WI38 (cell line): ENCODE measurements around the gene WASHC4.

ENCODE experiments used
- H3K4me3 ChIP-seq: 2 replicates; pipeline ENCODE4 v1.5.1; 2011; ENCODE audit warnings: low read depth, mild to moderate bottlenecking, control low read depth, low read length
- TF ChIP-seq, protein P1 (sequence below): IDR thresholded peaks from 2 replicates; pipeline ENCODE4 v1.5.1; 2012; ENCODE audit warnings: low read depth, mild to moderate bottlenecking, control low read depth, low read length

WASHC4 gene

DNA sequence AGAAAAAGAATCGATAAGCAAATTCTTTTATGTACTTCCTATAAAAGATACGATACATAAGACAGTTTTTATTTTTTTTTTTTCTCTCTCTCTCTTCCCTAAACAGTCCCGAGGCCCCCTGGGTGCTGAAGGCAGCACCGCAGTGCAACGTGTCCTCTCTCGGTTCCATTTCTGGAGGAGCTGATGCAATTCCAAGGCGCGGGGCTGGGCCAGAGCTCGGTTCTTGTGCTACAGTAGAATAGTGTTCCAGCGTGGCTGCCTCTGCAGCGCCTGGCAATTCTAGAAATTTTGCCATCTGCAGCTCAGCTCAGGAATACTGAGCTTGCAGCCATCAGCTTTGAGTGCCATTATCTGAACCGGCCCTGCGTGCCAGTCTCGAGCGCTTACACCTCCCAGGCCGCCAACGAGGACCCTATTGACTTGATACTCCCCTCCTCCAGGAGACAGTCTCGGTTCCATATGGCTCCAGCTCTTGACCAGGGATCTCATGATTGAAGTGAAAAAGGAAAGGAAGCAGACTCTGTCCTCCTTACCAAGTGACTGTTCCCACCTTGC, 23.9 kb upstream of the WASHC4 start:
- peak overlapping the region; percentile 77 for H3K4me3 ChIP-seq
- TF ChIP-seq, protein P1, sequence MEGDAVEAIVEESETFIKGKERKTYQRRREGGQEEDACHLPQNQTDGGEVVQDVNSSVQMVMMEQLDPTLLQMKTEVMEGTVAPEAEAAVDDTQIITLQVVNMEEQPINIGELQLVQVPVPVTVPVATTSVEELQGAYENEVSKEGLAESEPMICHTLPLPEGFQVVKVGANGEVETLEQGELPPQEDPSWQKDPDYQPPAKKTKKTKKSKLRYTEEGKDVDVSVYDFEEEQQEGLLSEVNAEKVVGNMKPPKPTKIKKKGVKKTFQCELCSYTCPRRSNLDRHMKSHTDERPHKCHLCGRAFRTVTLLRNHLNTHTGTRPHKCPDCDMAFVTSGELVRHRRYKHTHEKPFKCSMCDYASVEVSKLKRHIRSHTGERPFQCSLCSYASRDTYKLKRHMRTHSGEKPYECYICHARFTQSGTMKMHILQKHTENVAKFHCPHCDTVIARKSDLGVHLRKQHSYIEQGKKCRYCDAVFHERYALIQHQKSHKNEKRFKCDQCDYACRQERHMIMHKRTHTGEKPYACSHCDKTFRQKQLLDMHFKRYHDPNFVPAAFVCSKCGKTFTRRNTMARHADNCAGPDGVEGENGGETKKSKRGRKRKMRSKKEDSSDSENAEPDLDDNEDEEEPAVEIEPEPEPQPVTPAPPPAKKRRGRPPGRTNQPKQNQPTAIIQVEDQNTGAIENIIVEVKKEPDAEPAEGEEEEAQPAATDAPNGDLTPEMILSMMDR, result peak; percentile 10; the same call in 1 of the 2 replicates

DNA sequence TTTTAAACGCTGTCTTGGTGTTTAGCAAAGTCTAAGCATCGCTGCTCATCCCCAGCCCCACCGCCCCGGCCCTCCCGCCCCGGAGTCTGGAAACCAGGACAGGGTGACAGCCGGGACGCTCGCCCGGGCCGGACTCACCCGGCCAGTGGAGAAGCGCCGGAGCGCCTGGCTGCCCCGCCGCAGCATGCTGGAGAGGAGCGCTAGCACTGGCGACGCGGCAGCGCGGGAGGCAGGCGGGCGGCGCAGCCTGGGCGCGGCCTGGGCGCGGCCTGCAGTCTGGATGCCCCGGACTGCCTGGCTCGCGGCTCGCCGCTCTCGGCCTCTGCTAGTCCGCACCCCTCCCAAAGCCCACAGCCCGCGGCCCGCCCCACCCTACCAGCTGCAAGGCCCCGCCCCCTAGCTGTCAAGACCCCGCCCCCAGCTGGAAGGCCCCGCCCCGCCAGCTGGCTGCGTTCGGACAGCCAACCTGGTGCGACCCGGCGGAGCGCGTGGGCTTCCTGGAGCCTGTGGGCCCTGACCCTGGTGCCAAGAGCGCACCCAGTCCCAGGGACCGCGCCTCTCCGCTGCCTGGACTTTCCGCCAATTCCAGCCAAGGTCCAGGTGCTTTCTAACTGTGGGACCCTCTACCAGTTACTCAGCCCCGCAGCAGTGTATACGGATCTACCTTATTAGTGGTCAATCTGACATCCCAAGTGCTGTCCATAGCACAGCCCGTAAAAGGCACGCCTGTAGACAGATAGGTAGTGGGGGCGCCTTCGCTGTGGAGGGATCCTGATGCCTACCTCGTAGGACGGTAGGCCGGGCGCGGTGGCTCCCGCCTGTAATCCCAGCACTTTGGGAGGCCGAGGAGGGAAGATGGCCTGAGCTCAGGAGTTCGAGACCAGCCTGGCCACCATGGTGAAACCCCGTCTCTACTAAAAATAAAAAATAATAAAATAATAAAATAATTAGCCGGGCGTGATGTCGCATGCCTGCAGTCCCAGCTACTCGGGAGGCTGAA, 23.0 kb upstream of the WASHC4 start, which contains the start of gene ALDH1L2:
Gene ALDH1L2 (minus strand): TSS at position 208 of the 1,000 bp plus-strand sequence. CDS start 22 bp downstream, at position 186.
- peak within 1 kb of the TSS; percentile 77 for H3K4me3 ChIP-seq
- TF ChIP-seq, protein P1, result no peak

DNA sequence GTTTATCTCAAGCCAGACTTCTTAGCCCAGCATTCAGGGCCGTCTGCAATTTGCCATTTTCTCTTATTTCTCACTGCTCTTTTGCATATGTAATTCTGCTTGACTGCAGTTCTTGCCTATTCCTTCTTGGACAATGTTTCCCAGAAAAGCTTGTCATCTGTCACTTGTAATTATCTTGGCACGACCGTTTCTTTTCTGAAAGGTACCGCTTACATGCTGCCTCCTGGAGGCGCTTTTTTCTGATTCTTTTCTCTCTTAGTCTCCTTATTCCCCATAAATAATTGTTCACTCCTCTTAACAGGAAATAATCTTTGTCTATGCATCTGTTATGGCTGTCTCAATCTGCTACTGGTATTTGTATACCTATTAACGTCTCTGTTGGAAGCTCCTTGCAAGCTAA, 22.0 kb upstream of the WASHC4 start:
- H3K4me3 ChIP-seq, result no peak overlapping the region
- TF ChIP-seq, protein P1, result no peak

DNA sequence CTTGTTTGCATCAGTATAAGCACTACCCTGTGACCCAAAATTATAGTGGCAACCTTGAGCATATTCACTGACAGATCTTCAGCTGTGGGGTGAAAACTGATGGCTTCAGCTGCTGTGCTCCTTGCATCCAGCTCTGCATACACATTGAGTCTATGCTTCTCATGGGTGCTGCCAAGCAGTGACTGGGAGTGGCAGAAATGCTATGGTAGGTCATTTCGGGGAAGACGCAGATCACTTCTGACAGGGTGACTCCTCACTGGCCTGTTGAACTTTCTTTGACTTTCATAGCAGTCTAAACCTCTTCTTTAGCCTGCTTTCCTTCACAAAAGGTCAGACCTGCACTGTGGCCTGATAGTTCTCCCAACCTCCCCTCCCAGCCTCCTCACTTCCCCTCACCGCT, 17.7 kb upstream of the WASHC4 start:
- H3K4me3 ChIP-seq, result no peak overlapping the region
- TF ChIP-seq, protein P1, result no peak

DNA sequence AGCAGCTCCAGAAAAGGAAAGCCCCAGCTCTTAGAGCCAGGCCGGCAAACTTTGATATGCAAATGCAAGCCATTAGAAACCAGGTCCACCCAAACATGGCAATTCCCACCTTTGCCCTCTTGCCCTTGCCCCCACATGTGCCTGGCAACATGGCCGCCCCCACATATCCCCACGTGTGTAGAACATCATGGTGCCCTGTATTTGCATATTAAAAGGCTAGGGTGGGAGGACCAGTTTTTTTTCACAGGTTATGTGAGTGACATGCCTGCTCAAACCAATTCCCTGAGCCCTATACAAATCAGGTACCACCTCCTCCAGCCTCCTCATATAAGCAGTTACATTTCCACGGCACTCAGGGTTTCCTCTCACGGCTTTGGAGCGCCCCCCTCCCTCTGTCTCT, 17.2 kb upstream of the WASHC4 start:
- H3K4me3 ChIP-seq, result no peak overlapping the region
- TF ChIP-seq, protein P1, result no peak

DNA sequence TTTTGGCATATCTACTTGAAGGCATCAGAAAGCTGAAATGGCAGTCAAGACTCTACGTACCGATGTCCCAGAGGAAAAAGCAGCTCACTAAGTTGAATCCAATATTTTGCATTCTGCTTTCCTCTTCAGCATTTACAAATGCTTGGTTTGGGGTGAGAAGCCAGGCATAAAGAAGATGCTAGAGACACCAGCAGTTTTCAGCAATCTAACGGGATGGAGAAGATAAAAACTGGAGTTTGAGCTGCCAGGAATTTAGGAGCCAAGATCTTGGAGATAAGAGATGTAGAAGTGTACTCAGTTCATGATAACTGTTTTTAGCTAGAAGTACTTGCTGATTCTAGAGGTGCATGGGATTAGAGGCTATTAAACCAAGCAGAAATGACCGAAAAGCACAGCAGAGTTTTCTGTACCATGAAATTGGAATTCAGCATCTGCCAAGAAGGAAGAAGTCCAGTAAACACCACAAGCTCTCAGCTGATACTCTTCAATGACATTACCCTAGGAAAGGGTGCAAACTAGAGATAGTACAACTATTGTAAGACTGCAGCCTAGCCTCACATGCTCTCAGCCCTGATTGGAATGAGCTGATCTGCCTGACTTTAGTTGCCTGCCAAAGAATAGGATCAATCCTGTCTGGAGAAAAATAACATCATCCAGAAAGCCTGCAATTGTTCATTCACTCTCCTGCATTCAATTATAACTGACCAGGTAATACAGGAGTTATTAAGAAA, 15.9 kb upstream of the WASHC4 start:
- H3K4me3 ChIP-seq, result no peak overlapping the region
- TF ChIP-seq, protein P1, result no peak
